ENCODE results near the gene TSHZ2. TPM values are rescaled to one million over a fixed set of nuclear protein-coding genes. Genes with fewer than 3 reads are reported as not detected.
"Not testable (repeated sequence)": the region's sequence is repeated elsewhere in the genome, so short reads cannot be mapped to it uniquely, and the experiment has no call there.

The TSHZ2 gene
- polyA plus RNA-seq, 4 donors: 11.0 to 14.5 (median 14.3) TPM

- DNase-seq (ENCODE audit: low read depth in 4 of 4, low spot score in 2 of 4): no peak
These were observed 324.4 kb downstream of the TSHZ2 start for GRCh38 chr20:53296451-53297153.

- DNase-seq (ENCODE audit: low read depth in 4 of 4, low spot score in 2 of 4): no peak
These were observed 325.0 kb downstream of the TSHZ2 start for GRCh38 chr20:53297154-53297529.

- DNase-seq (ENCODE audit: low read depth in 4 of 4, low spot score in 2 of 4): no peak
These were observed 326.1 kb downstream of the TSHZ2 start for GRCh38 chr20:53298260-53298659.

GRCh38 chr20:53298911-53299310, 326.8 kb downstream of the TSHZ2 start:
- no peak for DNase-seq (ENCODE audit: low read depth in 4 of 4, low spot score in 2 of 4)

- DNase-seq (ENCODE audit: low read depth in 4 of 4, low spot score in 2 of 4): no peak
These were observed 327.7 kb downstream of the TSHZ2 start for GRCh38 chr20:53299831-53300230.

- DNase-seq (ENCODE audit: low read depth in 4 of 4, low spot score in 2 of 4): no peak
These were observed 329.7 kb downstream of the TSHZ2 start for GRCh38 chr20:53301869-53302268.

GRCh38 chr20:53302695-53303412, 330.7 kb downstream of the TSHZ2 start:
- DNase-seq (ENCODE audit: low read depth in 4 of 4, low spot score in 2 of 4): no peak

- no peak for DNase-seq (ENCODE audit: low read depth in 4 of 4, low spot score in 2 of 4)
These were observed 331.2 kb downstream of the TSHZ2 start for GRCh38 chr20:53303413-53303760.

- no peak for DNase-seq (ENCODE audit: low read depth in 4 of 4, low spot score in 2 of 4)
These were observed 332.0 kb downstream of the TSHZ2 start for GRCh38 chr20:53304146-53304545.

- DNase-seq (ENCODE audit: low read depth in 4 of 4, low spot score in 2 of 4): no peak
These were observed 334.1 kb downstream of the TSHZ2 start for GRCh38 chr20:53306192-53306805.

GRCh38 chr20:53307964-53308597, 335.9 kb downstream of the TSHZ2 start:
- no peak for DNase-seq (ENCODE audit: low read depth in 4 of 4, low spot score in 2 of 4)

GRCh38 chr20:53309515-53309914, 337.4 kb downstream of the TSHZ2 start:
- no peak for DNase-seq (ENCODE audit: low read depth in 4 of 4, low spot score in 2 of 4)

GRCh38 chr20:53312957-53313356, 340.8 kb downstream of the TSHZ2 start:
- no peak for DNase-seq (ENCODE audit: low read depth in 4 of 4, low spot score in 2 of 4)

GRCh38 chr20:53316206-53316937, 344.2 kb downstream of the TSHZ2 start:
- DNase-seq (ENCODE audit: low read depth in 4 of 4, low spot score in 2 of 4): no peak

GRCh38 chr20:53319200-53319599, 347.0 kb downstream of the TSHZ2 start:
- no peak for DNase-seq (ENCODE audit: low read depth in 4 of 4, low spot score in 2 of 4)

- no peak for DNase-seq (ENCODE audit: low read depth in 4 of 4, low spot score in 2 of 4)
These were observed 347.6 kb downstream of the TSHZ2 start for GRCh38 chr20:53319716-53320115.

GRCh38 chr20:53320701-53321100, 348.5 kb downstream of the TSHZ2 start:
- DNase-seq (ENCODE audit: low read depth in 4 of 4, low spot score in 2 of 4): no peak

- no peak for DNase-seq (ENCODE audit: low read depth in 4 of 4, low spot score in 2 of 4)
These were observed 349.4 kb downstream of the TSHZ2 start for GRCh38 chr20:53321596-53321995.

- DNase-seq (ENCODE audit: low read depth in 4 of 4, low spot score in 2 of 4): no peak
These were observed 350.5 kb downstream of the TSHZ2 start for GRCh38 chr20:53322651-53323050.

GRCh38 chr20:53323460-53323859, 351.3 kb downstream of the TSHZ2 start:
- not testable (repeated sequence) for DNase-seq (ENCODE audit: low read depth in 4 of 4, low spot score in 2 of 4)

GRCh38 chr20:53324816-53325215, 352.7 kb downstream of the TSHZ2 start:
- DNase-seq (ENCODE audit: low read depth in 4 of 4, low spot score in 2 of 4): no peak
